HG03378 (cell line): ENCODE measurements around the gene PPP1R15A.
"Not testable (repeated sequence)": the region's sequence is repeated elsewhere in the genome, so short reads cannot be mapped to it uniquely, and the experiment has no call there.

Source experiments
- ATAC-seq: cut with Tn5 transposase; IDR thresholded peaks from one replicate; pipeline ENCODE4 v1.9.1; 2021; ENCODE audit warnings: mild to moderate bottlenecking, moderate library complexity; ENCODE audit not compliant: unreplicated experiment

Gene PPP1R15A

DNA sequence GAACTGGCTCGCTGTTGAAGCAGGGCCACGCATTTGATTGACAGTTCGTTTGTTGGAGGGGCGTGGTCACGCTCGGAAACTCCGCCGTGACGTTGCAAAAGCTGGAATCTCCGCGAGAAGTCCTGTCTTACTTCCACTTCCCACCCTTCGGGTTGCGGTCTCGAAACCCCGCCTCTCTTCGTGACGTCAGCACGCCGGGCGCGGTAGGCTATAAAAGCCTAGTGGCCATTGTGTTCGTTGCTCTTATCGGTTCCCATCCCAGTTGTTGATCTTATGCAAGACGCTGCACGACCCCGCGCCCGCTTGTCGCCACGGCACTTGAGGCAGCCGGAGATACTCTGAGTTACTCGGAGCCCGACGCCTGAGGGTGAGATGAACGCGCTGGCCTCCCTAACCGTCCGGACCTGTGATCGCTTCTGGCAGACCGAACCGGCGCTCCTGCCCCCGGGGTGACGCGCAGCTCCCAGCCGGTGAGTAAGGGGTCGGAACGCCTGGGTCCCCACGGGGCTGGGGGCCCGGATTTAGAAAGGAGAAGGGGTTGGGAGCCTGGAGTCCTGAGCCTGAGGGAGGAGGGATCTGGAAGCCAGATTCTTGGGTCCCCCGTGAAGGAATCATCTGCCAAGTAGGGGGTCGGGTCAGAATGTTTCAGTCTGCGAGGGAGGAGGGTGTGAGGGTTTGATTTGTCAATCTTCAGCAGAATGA is at the start of gene PPP1R15A:
TSS of gene PPP1R15A (plus strand) at position 240 of the 702 bp plus-strand sequence. CDS start 813 bp downstream, outside the sequence.
- peak; percentile 61 for ATAC-seq

DNA sequence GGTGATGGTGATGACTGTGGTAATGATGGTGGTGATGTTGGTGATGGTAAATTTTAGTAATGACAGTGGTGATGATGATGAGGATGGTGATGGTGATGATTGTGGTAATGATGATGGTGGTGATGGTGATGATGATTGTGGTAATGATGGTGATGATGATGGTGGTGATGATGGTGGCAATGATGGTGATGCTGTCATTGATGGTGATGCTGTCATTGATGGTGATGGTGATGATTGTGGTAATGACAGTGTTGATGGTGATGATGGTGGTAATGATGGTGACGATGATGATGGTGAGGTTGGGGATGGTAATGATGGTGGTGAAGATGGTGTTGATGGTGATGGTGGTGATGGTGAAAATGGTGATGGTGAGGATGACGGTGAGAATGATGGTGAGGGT is 49.7 kb upstream of the PPP1R15A start:
- no peak for ATAC-seq

- ATAC-seq, result no peak
These were observed 45.6 kb upstream of the PPP1R15A start for GRCh38 chr19:48826606-48827020.

DNA sequence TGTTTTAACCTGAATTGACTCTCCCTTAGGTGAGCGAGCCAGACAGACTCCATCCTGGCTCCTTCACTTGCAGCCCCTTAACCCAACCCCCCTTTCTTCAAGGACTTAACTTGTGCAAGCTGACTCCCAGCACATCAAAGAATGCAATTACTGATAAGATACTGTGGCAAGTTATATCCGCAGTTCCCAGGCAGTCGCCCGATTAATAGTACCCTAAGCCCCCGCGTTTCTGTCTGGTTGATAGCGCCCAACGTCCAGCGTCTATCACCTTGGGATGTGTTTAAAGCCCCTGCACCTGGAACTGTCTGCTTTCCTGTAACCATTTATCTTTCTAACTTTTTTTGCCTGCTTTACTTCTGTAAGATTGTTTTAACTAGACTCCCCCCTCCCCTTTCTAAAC is 42.1 kb upstream of the PPP1R15A start:
- no peak for ATAC-seq

GRCh38 chr19:48830965-48831364 is 41.3 kb upstream of the PPP1R15A start:
- ATAC-seq, result no peak

GRCh38 chr19:48833049-48833448 is 39.2 kb upstream of the PPP1R15A start:
- ATAC-seq, result no peak

DNA sequence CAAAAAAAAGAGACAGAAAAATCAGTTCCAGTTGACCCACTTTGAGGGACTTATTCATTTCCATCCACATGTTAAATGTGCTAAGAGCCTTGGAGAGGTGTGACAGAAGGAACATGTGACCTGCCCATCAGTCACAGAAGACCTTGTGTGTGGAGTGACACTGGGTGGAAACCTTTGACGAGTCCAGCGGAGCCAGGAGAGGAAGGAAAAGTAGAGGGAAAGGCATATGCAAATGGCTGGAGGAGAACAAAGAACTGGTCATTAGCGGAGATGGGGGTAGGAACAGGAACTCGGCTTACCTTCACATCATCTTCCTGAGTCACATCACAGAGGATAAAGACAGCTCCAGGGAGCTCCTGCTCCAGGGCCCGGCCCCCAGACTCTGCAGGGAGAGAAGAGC is 38.2 kb upstream of the PPP1R15A start:
- no peak for ATAC-seq

DNA sequence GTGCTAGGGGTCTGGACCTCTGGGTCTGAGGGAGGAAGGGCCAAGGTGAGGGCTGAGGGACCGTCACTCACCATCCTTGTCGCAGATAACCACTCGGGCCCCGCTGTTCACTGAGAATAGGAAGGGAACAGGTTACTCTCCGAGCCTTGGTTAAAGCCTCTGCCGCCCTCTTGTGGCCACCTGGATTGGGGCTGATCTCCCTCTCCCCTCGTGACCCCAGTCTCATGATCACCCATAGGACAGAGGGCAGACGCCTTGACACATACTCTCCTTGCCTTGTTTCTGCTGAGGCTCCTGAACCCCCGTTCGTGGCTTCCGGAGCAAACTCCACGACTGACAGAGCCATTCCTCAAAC is 36.5 kb upstream of the PPP1R15A start:
- peak; percentile 69 for ATAC-seq

- ATAC-seq, result no peak
These were observed 35.9 kb upstream of the PPP1R15A start, which contains the start of gene HSD17B14 for GRCh38 chr19:48836089-48837017. HSD17B14 (minus strand) TSS chr19:48836491; CDS start chr19:48836411, 80 bp downstream.

DNA sequence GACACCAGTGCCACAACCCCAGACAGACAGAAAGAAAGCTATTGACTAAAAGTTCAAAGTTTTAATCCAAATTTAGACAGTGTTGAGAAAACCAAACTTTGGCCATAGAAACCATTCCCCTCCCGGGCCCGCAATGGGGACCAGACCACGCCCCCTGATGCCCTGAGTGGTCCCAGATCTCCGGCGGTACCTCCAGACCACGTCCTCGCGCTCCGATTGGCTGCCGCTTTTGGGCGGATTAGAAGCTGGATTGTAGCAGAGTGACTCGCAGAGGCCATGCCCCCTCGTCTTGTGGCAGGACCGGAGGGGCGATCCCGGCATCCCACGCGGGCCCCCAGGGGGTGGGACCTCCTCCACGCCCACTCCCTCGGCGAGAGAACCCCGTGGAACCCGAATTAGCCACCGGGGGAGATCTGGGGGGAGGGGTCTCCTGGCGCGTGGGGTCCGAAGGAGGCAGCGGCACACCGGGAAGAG is 35.1 kb upstream of the PPP1R15A start:
- peak; percentile 53 for ATAC-seq

- ATAC-seq, result no peak
These were observed 34.5 kb upstream of the PPP1R15A start for GRCh38 chr19:48837687-48838086.

- no peak for ATAC-seq
These were observed 31.2 kb upstream of the PPP1R15A start for GRCh38 chr19:48841047-48841446.

DNA sequence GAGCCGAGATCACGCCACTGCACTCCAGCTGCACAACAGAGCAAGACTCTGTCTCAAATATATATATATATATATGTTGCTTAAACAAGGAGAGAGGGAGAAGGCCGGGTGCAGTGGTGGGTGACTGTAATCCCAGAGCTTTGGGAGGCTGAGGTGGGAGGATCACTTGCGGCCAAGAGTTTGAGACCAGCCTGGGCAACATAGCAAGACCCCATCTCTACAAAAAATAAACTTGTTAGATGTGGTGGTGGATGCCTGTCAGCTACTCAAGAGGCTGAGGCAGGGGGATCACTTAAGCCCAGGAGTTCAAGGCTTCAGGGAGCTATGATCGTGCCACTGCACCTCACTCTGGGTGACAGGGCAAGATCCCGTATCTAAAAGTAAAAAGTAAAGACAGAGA is 30.6 kb upstream of the PPP1R15A start:
- no peak for ATAC-seq

DNA sequence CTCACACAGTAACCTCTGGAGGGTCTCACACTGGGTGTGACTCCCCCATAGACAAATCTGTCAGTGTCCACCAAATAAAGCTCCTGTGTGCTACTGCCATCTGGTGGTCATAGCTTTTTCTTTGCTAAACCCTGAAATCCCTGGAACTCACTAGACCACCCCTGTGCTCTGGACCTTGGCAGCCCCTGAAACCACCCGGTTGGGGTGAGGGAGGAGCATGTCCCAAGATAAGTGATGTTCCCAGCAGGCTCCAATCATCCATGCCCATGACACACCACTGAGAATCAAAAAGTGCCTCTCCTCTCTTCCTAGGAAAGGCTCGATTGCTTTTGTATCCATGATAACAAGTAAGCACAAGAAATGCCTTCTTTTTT is 29.4 kb upstream of the PPP1R15A start:
- ATAC-seq, result no peak

DNA sequence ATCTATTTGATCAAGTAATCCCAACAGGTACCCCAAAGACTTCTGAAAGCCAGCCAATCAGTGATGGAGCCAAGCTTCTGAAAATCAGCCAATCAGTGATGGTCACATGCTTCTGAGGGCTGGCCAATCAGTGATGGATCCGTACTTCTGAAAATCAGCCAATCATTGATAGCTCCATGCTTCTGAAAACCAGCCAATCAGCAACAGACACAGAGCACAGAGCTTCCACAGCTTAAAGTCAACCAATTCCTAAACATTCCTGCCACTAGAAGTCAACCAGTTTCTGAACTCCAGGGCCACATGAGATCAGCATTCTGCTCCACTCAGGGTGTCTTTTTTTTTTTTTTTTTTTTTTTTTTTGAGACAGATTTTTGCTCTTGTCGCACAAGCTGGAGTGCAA is 27.7 kb upstream of the PPP1R15A start:
- no peak for ATAC-seq

- ATAC-seq, result no peak
These were observed 26.8 kb upstream of the PPP1R15A start for GRCh38 chr19:48845384-48845783.

DNA sequence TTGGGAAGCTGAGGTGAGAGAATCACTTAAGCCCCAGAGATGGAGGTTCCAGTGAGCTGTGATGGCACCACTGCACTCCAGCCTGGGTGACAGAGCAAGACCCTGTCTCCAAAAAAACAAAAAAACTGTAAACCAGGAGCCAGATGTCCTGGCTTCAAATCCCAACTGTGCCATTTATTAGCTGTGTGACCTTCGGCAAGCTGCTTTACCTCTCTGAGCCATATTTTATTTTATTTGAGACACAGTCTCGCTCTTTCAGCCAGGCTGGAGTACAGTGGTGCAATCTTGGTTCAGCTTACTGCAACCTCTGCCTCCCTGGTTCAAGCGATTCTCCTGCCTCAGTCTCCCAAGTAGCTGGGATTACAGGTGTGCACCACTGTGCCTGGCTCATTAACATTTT is 25.6 kb upstream of the PPP1R15A start:
- not testable (repeated sequence) for ATAC-seq

- ATAC-seq, result no peak
These were observed 19.9 kb upstream of the PPP1R15A start for GRCh38 chr19:48852292-48852691.

- no peak for ATAC-seq
These were observed 18.7 kb upstream of the PPP1R15A start for GRCh38 chr19:48853483-48853882.

- ATAC-seq, result no peak
These were observed 18.1 kb upstream of the PPP1R15A start for GRCh38 chr19:48854103-48854502.

- ATAC-seq, result no peak
These were observed 15.3 kb upstream of the PPP1R15A start for GRCh38 chr19:48856921-48857320.
